ENCODE measurements around the gene FGG. TPM values are rescaled to one million over a fixed set of nuclear protein-coding genes. Genes with fewer than 3 reads are reported as not detected.
"Not testable (repeated sequence)": the region's sequence is repeated elsewhere in the genome, so short reads cannot be mapped to it uniquely, and the experiment has no call there.

FGG gene
- total RNA-seq, 1 donor, result not detected

DNA sequence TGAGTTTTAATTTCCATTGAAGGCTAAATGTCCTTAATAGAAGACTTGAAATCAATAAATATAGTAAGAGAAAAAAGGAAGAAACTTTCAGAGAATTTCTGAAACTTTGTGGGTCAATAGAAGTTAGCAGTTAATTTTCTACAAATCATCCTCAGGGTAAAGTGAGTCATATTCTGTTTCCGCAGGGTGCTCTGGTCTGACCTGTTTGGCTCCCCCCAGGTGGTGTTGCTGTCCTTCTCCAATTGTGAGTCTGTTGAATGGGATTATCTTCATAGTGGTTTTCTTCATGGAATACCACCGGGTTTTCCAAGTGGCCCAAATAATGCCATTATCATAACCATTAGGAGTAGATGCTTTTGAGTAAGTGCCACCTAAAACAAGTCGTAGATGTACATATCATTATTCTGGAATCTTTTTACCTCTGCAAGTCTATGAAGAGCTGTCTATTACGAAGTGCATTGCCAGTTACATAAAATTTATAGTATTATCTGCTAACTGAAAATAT lies 7.7 kb downstream of the FGG start:
- DNase-seq (ENCODE audit: low read depth), result no peak
- no peak for TF ChIP-seq CTCF (IDR thresholded peaks at IDR 0.05; ENCODE audit: insufficient read depth, low read length)
- H3K4me3 ChIP-seq (ENCODE audit: low read depth, low read length), result no peak overlapping the region

GRCh38 chr4:154603033-154603943 lies 9.2 kb downstream of the FGG start:
- DNase-seq (ENCODE audit: low read depth), result no peak
- TF ChIP-seq CTCF (IDR thresholded peaks at IDR 0.05; ENCODE audit: insufficient read depth, low read length), result no peak
- no peak overlapping the region for H3K4me3 ChIP-seq (ENCODE audit: low read depth, low read length)

- no peak overlapping the region for H3K4me3 ChIP-seq (ENCODE audit: low read depth, low read length)
- no peak for DNase-seq (ENCODE audit: low read depth)
- TF ChIP-seq CTCF (IDR thresholded peaks at IDR 0.05; ENCODE audit: insufficient read depth, low read length), result no peak
Measured at GRCh38 chr4:154602404-154603020, 9.9 kb downstream of the FGG start.

- H3K4me3 ChIP-seq (ENCODE audit: low read depth, low read length), result no peak overlapping the region
- no peak for DNase-seq (ENCODE audit: low read depth)
- no peak for TF ChIP-seq CTCF (IDR thresholded peaks at IDR 0.05; ENCODE audit: insufficient read depth, low read length)
Measured at GRCh38 chr4:154597798-154598774, 14.4 kb downstream of the FGG start.

DNA sequence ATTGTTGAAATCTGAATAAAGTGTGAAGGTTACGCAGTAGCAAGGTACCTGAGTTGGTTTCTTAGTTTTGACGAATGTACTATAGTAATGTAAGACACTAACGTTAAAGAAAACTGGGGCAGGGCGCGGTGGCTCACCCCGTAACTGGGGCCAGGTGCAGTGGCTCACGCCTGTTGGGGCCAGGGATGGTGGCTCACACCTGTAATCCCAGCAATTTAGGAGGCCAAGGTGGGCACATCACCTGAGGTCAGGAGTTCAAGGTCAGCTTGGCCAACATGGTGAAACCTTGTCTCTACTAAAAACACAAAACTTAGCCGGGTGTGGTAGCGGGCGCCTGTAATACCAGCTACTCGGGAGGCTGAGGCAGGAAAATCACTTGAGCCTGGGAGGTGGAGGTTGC lies 15.2 kb downstream of the FGG start:
- not testable (repeated sequence) for H3K4me3 ChIP-seq (ENCODE audit: low read depth, low read length); DNase-seq (ENCODE audit: low read depth)

GRCh38 chr4:154595807-154596206 lies 16.6 kb downstream of the FGG start:
- no peak overlapping the region for H3K4me3 ChIP-seq (ENCODE audit: low read depth, low read length)
- no peak for TF ChIP-seq CTCF (IDR thresholded peaks at IDR 0.05; ENCODE audit: insufficient read depth, low read length)
- no peak for DNase-seq (ENCODE audit: low read depth)

DNA sequence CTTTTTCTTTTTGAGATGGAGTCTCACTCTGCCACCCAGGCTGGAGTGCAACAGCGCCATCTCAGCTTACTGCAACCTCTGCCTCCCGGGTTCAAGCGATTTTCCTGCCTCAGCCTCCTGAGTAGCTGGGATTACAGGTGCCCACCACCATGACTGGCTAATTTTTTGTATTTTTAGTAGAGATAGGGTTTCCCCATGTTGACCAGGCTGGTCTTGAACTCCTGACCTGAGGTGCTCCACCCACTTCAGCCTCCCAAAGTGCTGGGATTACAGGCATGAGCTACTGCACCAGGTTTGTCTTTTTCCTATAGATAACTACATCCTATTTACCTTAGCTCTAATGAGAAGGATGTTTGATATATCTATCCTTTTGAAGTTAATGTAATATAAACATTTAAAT lies 18.1 kb downstream of the FGG start:
- not testable (repeated sequence) for DNase-seq (ENCODE audit: low read depth); H3K4me3 ChIP-seq (ENCODE audit: low read depth, low read length)

Data from fibroblast of the aortic adventitia (primary cell).